Activated naive CD8-positive, alpha-beta T cell treated with anti-CD3 and anti-CD28 coated beads for 36 hours (primary cell): ENCODE data around the gene HOXD4. TPM values are rescaled to one million over a fixed set of nuclear protein-coding genes. Genes with fewer than 3 reads are reported as not detected.

Source experiments
- DNase-seq: peaks from one replicate; pipeline ENCODE4 v3.0.0; 2021
- H3K27ac Mint-ChIP-seq: one replicate; pipeline ENCODE4 v1.8.0; 2022; ENCODE audit warnings: mild to moderate bottlenecking, moderate library complexity, mixed read lengths
- H3K27me3 Mint-ChIP-seq: one replicate; pipeline ENCODE4 v1.8.0; 2022; ENCODE audit warnings: mild to moderate bottlenecking, mixed read lengths
- H3K36me3 Mint-ChIP-seq: one replicate; pipeline ENCODE4 v1.8.0; 2021; ENCODE audit warnings: mild to moderate bottlenecking, mixed read lengths
- H3K4me1 Mint-ChIP-seq: one replicate; pipeline ENCODE4 v1.8.0; 2021; ENCODE audit warnings: mixed read lengths
- H3K4me3 Mint-ChIP-seq: one replicate; pipeline ENCODE4 v1.8.0; 2022; ENCODE audit warnings: mild to moderate bottlenecking, moderate library complexity, mixed read lengths
- H3K9me3 Mint-ChIP-seq: one replicate; pipeline ENCODE4 v1.8.0; 2022; ENCODE audit warnings: mixed read lengths
- total RNA-seq, 2 experiments: library from RNA; stranded (reverse); gene quantifications; one replicate each; pipeline ENCODE4 v1.2.3, GENCODE V29; 2021

HOXD4 gene
- not detected for total RNA-seq

GRCh38 chr2:176151442-176152287 lies at the start of gene HOXD4:
Gene HOXD4 (plus strand): TSS chr2:176151550. CDS start chr2:176151634, 84 bp downstream.
- H3K9me3 Mint-ChIP-seq: no peaks in the 10 kb centered on the region
- no peak for DNase-seq
- peaks cover 98% of the 10 kb centered on the region for H3K27me3 Mint-ChIP-seq
- peaks cover 6% of the 10 kb centered on the region for H3K4me1 Mint-ChIP-seq
- H3K36me3 Mint-ChIP-seq: no peaks in the 10 kb centered on the region
- no peak within 1 kb of the TSS for H3K27ac Mint-ChIP-seq
- peak within 1 kb of the TSS; percentile 40 for H3K4me3 Mint-ChIP-seq

DNA sequence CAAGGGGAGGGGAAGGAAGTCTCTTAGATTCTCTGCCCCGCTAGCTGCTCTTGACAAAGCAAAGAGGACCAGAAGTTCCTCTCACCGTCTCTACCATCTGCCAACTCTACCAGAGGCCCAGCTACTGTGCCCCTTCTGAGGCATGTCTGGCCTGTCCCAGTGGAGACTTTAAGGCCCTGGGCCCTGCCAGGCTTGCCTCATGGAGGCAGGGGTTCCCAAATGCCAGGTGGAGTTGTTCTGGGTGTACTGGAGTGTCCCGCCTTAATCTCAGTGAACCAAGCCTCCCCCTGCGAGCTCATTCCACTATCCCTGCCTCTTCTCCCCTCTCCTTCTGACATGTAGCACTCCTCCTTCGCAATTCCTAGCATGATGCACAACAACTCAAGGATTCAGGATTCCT lies 49.5 kb upstream of the HOXD4 start:
- H3K4me3 Mint-ChIP-seq: no peak overlapping the region
- H3K4me1 Mint-ChIP-seq: peaks cover 29% of the 10 kb centered on the region
- no peak overlapping the region for H3K27ac Mint-ChIP-seq
- peaks cover 95% of the 10 kb centered on the region for H3K27me3 Mint-ChIP-seq
- H3K36me3 Mint-ChIP-seq: peaks cover 4% of the 10 kb centered on the region
- DNase-seq: no peak
- H3K9me3 Mint-ChIP-seq: peaks cover 2% of the 10 kb centered on the region

- Mint-ChIP-seq H3K36me3 (peaks cover 4% of the 10 kb centered on the region), H3K9me3 (peaks cover 2% of the 10 kb centered on the region), H3K27me3 (peaks cover 94% of the 10 kb centered on the region), H3K27ac (no peak overlapping the region), H3K4me3 (no peak overlapping the region), H3K4me1 (peaks cover 27% of the 10 kb centered on the region)
- DNase-seq: no peak
Observed at GRCh38 chr2:176102309-176102866, 49.0 kb upstream of the HOXD4 start.

DNA sequence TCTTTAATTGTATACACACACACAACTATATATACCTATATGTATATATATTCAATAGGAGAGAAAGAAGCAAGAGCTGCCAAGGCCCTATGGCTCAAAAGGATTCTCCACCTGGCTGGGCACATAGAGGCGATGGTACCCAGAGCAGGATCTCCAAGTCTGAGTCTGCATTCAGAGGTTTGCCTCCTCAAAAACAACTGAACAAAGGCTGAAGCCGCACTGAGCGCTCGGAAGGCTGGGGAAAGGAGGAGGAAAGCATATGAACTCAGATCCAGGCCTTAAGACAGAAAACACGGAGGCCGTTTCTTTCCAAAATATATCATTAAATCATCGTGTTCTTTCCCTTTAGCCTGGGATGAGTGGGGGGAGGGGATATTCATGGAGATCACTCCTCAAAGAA lies 48.2 kb upstream of the HOXD4 start:
- Mint-ChIP-seq H3K4me3 (no peak overlapping the region), H3K9me3 (peaks cover 2% of the 10 kb centered on the region), H3K27ac (no peak overlapping the region), H3K27me3 (peaks cover 88% of the 10 kb centered on the region), H3K4me1 (peaks cover 22% of the 10 kb centered on the region), H3K36me3 (peaks cover 4% of the 10 kb centered on the region)
- DNase-seq: no peak

GRCh38 chr2:176103742-176104315 lies 47.5 kb upstream of the HOXD4 start:
- H3K4me3 Mint-ChIP-seq: no peak overlapping the region
- DNase-seq: no peak
- no peak overlapping the region for H3K27ac Mint-ChIP-seq
- H3K4me1 Mint-ChIP-seq: peaks cover 26% of the 10 kb centered on the region
- H3K36me3 Mint-ChIP-seq: peaks cover 4% of the 10 kb centered on the region
- peaks cover 88% of the 10 kb centered on the region for H3K27me3 Mint-ChIP-seq
- peaks cover 3% of the 10 kb centered on the region for H3K9me3 Mint-ChIP-seq

- Mint-ChIP-seq H3K4me3 (no peak overlapping the region), H3K27me3 (peaks cover 88% of the 10 kb centered on the region), H3K27ac (no peak overlapping the region), H3K36me3 (peaks cover 4% of the 10 kb centered on the region), H3K9me3 (peaks cover 6% of the 10 kb centered on the region), H3K4me1 (peaks cover 30% of the 10 kb centered on the region)
- no peak for DNase-seq
Observed at GRCh38 chr2:176104316-176105077, 46.9 kb upstream of the HOXD4 start.

GRCh38 chr2:176105078-176105729 lies 46.1 kb upstream of the HOXD4 start:
- peaks cover 30% of the 10 kb centered on the region for H3K4me1 Mint-ChIP-seq
- peaks cover 90% of the 10 kb centered on the region for H3K27me3 Mint-ChIP-seq
- no peak overlapping the region for H3K27ac Mint-ChIP-seq
- no peak overlapping the region for H3K4me3 Mint-ChIP-seq
- no peak for DNase-seq
- peaks cover 6% of the 10 kb centered on the region for H3K9me3 Mint-ChIP-seq
- peaks cover 4% of the 10 kb centered on the region for H3K36me3 Mint-ChIP-seq

GRCh38 chr2:176105730-176106580 lies 45.4 kb upstream of the HOXD4 start:
- DNase-seq: no peak
- Mint-ChIP-seq H3K27ac (peak overlapping the region; percentile 61), H3K4me3 (peak overlapping the region; percentile 38), H3K36me3 (peaks cover 4% of the 10 kb centered on the region), H3K4me1 (peaks cover 30% of the 10 kb centered on the region), H3K9me3 (peaks cover 6% of the 10 kb centered on the region), H3K27me3 (peaks cover 90% of the 10 kb centered on the region)

GRCh38 chr2:176106581-176107539 lies 44.5 kb upstream of the HOXD4 start, which contains the start of gene HOXD11:
Gene HOXD11 (plus strand): TSS chr2:176107280. CDS start chr2:176107356, 76 bp downstream.
- Mint-ChIP-seq H3K4me1 (peaks cover 33% of the 10 kb centered on the region), H3K4me3 (peak within 1 kb of the TSS; percentile 47), H3K27ac (peak within 1 kb of the TSS; percentile 61), H3K27me3 (peaks cover 90% of the 10 kb centered on the region), H3K36me3 (peaks cover 4% of the 10 kb centered on the region), H3K9me3 (peaks cover 9% of the 10 kb centered on the region)
- DNase-seq: no peak

DNA sequence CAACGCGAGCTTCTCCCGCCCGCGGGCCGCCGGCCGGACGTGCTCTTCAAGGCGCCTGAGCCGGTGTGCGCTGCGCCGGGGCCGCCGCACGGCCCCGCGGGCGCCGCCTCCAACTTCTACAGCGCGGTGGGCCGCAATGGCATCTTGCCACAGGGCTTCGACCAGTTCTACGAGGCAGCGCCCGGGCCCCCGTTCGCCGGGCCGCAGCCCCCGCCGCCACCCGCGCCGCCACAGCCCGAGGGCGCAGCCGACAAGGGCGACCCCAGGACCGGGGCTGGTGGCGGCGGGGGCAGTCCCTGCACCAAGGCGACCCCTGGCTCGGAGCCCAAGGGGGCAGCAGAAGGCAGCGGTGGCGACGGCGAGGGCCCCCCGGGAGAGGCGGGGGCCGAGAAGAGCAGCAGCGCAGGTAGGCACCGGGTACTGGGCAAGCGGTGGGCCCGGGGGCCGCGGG lies 43.6 kb upstream of the HOXD4 start:
- DNase-seq: no peak
- peaks cover 9% of the 10 kb centered on the region for H3K9me3 Mint-ChIP-seq
- H3K27ac Mint-ChIP-seq: no peak overlapping the region
- no peak overlapping the region for H3K4me3 Mint-ChIP-seq
- H3K4me1 Mint-ChIP-seq: peaks cover 33% of the 10 kb centered on the region
- peaks cover 4% of the 10 kb centered on the region for H3K36me3 Mint-ChIP-seq
- H3K27me3 Mint-ChIP-seq: peaks cover 90% of the 10 kb centered on the region

DNA sequence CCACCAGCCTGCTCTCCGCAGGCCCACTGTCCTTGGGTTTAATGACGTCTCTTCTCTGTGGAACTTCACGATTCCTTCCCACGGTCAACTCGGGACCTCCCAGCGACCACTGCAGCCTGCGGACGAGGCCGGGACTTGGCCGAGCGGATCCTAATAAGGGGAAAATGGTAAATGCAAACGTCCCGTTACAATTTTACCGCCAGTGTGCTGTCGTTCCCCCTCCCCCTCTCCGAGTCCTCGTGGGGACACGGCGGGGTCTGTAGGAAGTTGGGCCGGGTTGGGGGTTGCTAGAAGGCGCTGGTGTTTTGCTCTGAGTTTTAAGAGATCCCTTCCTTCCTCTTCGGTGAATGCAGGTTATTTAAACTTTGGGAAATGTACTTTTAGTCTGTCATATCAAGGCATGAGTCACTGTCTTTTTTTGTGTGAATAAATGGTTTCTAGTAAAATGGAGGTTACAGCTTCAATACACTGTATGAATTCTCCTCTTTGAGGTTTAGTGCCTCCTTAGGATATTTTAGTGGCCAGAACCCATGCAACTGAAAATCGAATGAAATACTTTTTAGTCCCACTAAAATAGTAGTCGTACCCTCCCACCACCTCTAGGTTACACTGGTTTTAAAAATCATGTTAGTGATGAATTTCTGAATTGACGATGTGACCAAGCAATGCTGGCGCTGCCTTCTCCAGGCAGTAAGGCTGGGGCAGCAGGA lies 42.0 kb upstream of the HOXD4 start:
- peak overlapping the region; percentile 9 for H3K27ac Mint-ChIP-seq
- no peak for DNase-seq
- peaks cover 4% of the 10 kb centered on the region for H3K36me3 Mint-ChIP-seq
- peaks cover 90% of the 10 kb centered on the region for H3K27me3 Mint-ChIP-seq
- peaks cover 10% of the 10 kb centered on the region for H3K9me3 Mint-ChIP-seq
- H3K4me1 Mint-ChIP-seq: peaks cover 29% of the 10 kb centered on the region
- no peak overlapping the region for H3K4me3 Mint-ChIP-seq

- H3K27ac Mint-ChIP-seq: no peak overlapping the region
- H3K4me3 Mint-ChIP-seq: no peak overlapping the region
- peaks cover 4% of the 10 kb centered on the region for H3K36me3 Mint-ChIP-seq
- peaks cover 11% of the 10 kb centered on the region for H3K9me3 Mint-ChIP-seq
- peaks cover 23% of the 10 kb centered on the region for H3K4me1 Mint-ChIP-seq
- no peak for DNase-seq
- peaks cover 90% of the 10 kb centered on the region for H3K27me3 Mint-ChIP-seq
Observed at GRCh38 chr2:176109946-176110345, 41.4 kb upstream of the HOXD4 start.
